ENCODE data around the gene IZUMO2. TPM values are rescaled to one million over a fixed set of nuclear protein-coding genes. Genes with fewer than 3 reads are reported as not detected.
"Not testable (repeated sequence)": the region's sequence is repeated elsewhere in the genome, so short reads cannot be mapped to it uniquely, and the experiment has no call there.

The IZUMO2 gene
- total and polyA plus RNA-seq, 2 experiments from 2014 or later = not detected

DNA sequence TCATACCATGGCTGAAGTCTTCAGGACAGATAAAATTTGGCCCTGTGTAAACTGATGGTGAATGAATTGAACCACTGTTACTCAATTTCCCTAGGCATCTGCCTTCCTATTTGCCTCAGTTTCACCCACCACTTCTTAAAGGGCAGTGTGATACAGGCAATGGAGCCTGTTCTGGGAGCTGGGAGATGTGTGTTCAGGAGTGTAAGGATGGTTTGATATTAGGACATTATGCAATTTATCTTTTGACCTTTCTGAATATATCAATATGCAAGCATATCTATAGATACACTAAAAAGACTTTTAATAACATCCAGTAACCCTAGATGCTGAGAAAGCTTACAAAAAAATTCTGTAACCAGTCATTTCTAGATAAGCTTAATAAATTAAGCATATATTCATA, 14.6 kb downstream of the IZUMO2 start:
- Histone ChIP-seq H3K4me3 (no peak overlapping the region), H4K20me1 (ENCODE audit: insufficient read depth, poor library complexity, severe bottlenecking) (no peaks in the 10 kb centered on the region), H3K9me3 (ENCODE audit: low read depth) (no peaks in the 10 kb centered on the region), H3K4me2 (peak overlapping the region; percentile 87), H3K36me3 (replicated peaks; ENCODE audit: insufficient read depth, low read depth) (no peaks in the 10 kb centered on the region), H3K27ac (no peak overlapping the region), H3K27me3 (no peaks in the 10 kb centered on the region), H2AFZ (no peak overlapping the region), H3K9me2 (replicated peaks; ENCODE audit: insufficient read depth) (no peaks in the 10 kb centered on the region), H3K79me2 (no peaks in the 10 kb centered on the region), H3K4me1 (ENCODE audit: insufficient read depth) (no peaks in the 10 kb centered on the region)
- no peak for TF ChIP-seq EZH2 (IDR thresholded peaks at IDR 0.05; ENCODE audit: borderline replicate concordance)
- TF ChIP-seq EZH2phosphoT487 (IDR thresholded peaks at IDR 0.05; ENCODE audit: low read depth, severe bottlenecking, unreplicated experiment) = no peak
- TF ChIP-seq, protein P1, sequence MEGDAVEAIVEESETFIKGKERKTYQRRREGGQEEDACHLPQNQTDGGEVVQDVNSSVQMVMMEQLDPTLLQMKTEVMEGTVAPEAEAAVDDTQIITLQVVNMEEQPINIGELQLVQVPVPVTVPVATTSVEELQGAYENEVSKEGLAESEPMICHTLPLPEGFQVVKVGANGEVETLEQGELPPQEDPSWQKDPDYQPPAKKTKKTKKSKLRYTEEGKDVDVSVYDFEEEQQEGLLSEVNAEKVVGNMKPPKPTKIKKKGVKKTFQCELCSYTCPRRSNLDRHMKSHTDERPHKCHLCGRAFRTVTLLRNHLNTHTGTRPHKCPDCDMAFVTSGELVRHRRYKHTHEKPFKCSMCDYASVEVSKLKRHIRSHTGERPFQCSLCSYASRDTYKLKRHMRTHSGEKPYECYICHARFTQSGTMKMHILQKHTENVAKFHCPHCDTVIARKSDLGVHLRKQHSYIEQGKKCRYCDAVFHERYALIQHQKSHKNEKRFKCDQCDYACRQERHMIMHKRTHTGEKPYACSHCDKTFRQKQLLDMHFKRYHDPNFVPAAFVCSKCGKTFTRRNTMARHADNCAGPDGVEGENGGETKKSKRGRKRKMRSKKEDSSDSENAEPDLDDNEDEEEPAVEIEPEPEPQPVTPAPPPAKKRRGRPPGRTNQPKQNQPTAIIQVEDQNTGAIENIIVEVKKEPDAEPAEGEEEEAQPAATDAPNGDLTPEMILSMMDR (IDR thresholded peaks at IDR 0.05; ENCODE audit: poor library complexity) = no peak
- no peak for DNase-seq (ENCODE audit: low spot score)

GRCh38 chr19:50147462-50148423, 15.3 kb downstream of the IZUMO2 start:
- H3K9me3 ChIP-seq (ENCODE audit: low read depth) = no peaks in the 10 kb centered on the region
- no peaks in the 10 kb centered on the region for H3K4me1 ChIP-seq (ENCODE audit: insufficient read depth)
- no peaks in the 10 kb centered on the region for H4K20me1 ChIP-seq (ENCODE audit: insufficient read depth, poor library complexity, severe bottlenecking)
- DNase-seq (ENCODE audit: low spot score) = peak; percentile 90
- H3K27ac ChIP-seq = peak overlapping the region; percentile 48
- peak overlapping the region; percentile 87 for H3K4me2 ChIP-seq
- H3K27me3 ChIP-seq = no peaks in the 10 kb centered on the region
- H3K79me2 ChIP-seq = no peaks in the 10 kb centered on the region
- no peaks in the 10 kb centered on the region for H3K36me3 ChIP-seq (replicated peaks; ENCODE audit: insufficient read depth, low read depth)
- no peak for TF ChIP-seq EZH2phosphoT487 (IDR thresholded peaks at IDR 0.05; ENCODE audit: low read depth, severe bottlenecking, unreplicated experiment)
- TF ChIP-seq, protein P1 (IDR thresholded peaks at IDR 0.05; ENCODE audit: poor library complexity) = peak; percentile 74
- no peaks in the 10 kb centered on the region for H3K9me2 ChIP-seq (replicated peaks; ENCODE audit: insufficient read depth)
- peak overlapping the region; percentile 68 for H2AFZ ChIP-seq
- WGBS (ENCODE audit: low lambda C conversion rate, missing lambda C conversion rate) = 4% methylated on average over 42 of the region's 52 CpGs
- H3K4me3 ChIP-seq = peak overlapping the region; percentile 35

DNA sequence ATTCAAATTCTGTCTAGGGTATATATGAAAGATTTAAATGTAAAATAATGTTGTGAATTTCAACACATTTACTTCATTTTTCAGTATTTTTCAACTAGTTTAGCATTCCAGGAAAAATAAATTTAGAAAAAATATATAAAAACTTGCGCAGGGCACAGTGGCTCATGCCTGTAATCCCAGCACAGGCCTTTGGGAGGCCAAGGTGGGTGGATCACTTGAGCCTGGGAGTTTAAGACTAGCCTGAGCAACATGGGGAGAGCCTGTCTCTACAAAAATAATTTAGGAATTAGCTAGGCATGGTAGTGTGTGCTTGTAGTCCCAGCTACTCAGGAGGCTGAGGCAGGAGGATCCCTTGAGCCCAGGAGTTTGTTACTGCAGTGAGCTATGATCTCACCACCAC, 21.2 kb downstream of the IZUMO2 start:
- 88% methylated on average over 1 of the region's 1 CpG for WGBS (ENCODE audit: low lambda C conversion rate, missing lambda C conversion rate)

DNA sequence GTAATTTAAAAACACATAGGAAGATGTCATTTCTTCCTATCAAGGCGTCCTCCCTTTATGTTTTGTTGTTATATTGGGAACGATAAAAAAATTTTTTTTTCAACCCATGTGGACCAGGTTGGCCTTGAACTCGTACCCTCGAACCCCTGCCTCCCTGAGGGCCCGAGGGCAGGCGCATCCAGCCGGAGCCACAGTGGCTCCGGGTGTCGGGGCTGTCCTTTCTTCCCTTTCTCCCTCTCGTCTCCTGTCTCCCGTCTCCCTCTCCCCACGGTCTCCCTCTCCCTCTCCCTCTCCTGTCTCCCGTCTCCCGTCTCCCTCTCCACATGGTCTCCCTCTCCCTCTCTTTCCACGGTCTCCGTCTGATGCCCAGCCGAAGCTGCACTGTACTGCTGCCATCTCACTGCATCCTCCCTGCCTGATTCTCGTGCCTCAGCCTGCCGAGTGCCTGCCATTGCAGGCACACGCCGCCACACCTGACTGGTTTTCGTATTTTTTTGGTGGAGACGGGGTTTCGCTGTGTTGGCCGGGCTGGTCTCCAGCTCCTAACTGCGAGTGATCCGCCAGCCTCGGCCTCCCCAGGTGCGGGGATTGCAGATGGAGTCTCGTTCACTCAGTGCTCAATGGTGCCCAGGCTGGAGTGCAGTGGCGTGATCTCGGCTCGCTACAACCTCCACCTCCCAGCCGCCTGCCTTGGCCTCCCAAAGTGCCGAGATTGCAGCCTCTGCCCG, 22.8 kb downstream of the IZUMO2 start:
- H2AFZ ChIP-seq; H3K27me3 ChIP-seq; H4K20me1 ChIP-seq (ENCODE audit: insufficient read depth, poor library complexity, severe bottlenecking); H3K9me3 ChIP-seq (ENCODE audit: low read depth); DNase-seq (ENCODE audit: low spot score); H3K4me1 ChIP-seq (ENCODE audit: insufficient read depth); H3K79me2 ChIP-seq; H3K27ac ChIP-seq; H3K4me3 ChIP-seq; H3K4me2 ChIP-seq; H3K9me2 ChIP-seq (replicated peaks; ENCODE audit: insufficient read depth); H3K36me3 ChIP-seq (replicated peaks; ENCODE audit: insufficient read depth, low read depth): not testable (repeated sequence)
- 90% methylated on average over 29 of the region's 36 CpGs for WGBS (ENCODE audit: low lambda C conversion rate, missing lambda C conversion rate)

More for the DNA sequence above, 21.2 kb downstream of the IZUMO2 start:
- not testable (repeated sequence) for H3K9me3 ChIP-seq (ENCODE audit: low read depth); H3K9me2 ChIP-seq (replicated peaks; ENCODE audit: insufficient read depth); H3K27ac ChIP-seq; H3K4me1 ChIP-seq (ENCODE audit: insufficient read depth); H3K79me2 ChIP-seq; H3K27me3 ChIP-seq; H3K4me3 ChIP-seq; DNase-seq (ENCODE audit: low spot score); H4K20me1 ChIP-seq (ENCODE audit: insufficient read depth, poor library complexity, severe bottlenecking); H2AFZ ChIP-seq; H3K4me2 ChIP-seq; H3K36me3 ChIP-seq (replicated peaks; ENCODE audit: insufficient read depth, low read depth)

DNA sequence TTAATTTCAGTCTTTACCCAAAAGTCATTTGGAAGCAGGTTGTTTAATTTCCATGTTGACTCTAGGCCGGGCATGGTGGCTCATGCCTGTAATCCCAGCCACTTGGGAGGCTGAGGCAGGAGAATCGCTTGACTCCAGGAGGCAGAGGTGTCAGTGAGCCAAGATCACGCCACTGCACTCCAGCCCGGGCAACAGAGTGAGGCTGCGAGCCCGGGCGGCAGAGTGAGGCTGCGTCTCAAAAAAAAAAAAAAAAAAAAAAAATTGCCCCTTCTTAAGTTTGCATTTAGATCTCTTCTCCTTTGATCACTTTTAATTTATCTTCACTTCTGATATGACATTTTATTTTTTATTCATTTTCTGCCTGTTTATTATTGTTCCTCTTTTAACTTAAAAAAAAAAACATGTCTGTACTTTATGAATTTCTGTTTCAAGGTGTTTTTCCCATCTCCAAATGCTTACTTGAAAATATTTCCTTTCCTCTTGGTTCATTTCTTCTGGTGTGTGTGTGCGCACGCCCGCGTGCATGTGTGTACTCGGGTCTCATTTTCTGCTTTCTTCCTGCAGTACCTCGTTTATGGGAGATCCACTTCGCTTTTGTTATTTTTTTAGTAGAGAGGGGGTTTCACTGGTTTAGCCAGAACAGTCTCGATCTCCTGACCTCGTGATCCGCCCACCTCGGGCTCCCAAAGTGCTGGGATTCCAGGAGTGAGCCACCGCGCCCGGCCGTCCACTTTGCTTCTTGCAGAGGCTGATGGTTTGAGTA, 26.3 kb downstream of the IZUMO2 start:
- Histone ChIP-seq H3K4me2 (peak overlapping the region; percentile 66), H2AFZ (peak overlapping the region; percentile 40)
- H3K4me3 ChIP-seq; DNase-seq (ENCODE audit: low spot score); H3K27me3 ChIP-seq; H3K79me2 ChIP-seq; H3K9me3 ChIP-seq (ENCODE audit: low read depth); H3K36me3 ChIP-seq (replicated peaks; ENCODE audit: insufficient read depth, low read depth); H4K20me1 ChIP-seq (ENCODE audit: insufficient read depth, poor library complexity, severe bottlenecking); H3K4me1 ChIP-seq (ENCODE audit: insufficient read depth); H3K9me2 ChIP-seq (replicated peaks; ENCODE audit: insufficient read depth); H3K27ac ChIP-seq: not testable (repeated sequence)
- 61% methylated on average over 21 of the region's 23 CpGs for WGBS (ENCODE audit: low lambda C conversion rate, missing lambda C conversion rate)

DNA sequence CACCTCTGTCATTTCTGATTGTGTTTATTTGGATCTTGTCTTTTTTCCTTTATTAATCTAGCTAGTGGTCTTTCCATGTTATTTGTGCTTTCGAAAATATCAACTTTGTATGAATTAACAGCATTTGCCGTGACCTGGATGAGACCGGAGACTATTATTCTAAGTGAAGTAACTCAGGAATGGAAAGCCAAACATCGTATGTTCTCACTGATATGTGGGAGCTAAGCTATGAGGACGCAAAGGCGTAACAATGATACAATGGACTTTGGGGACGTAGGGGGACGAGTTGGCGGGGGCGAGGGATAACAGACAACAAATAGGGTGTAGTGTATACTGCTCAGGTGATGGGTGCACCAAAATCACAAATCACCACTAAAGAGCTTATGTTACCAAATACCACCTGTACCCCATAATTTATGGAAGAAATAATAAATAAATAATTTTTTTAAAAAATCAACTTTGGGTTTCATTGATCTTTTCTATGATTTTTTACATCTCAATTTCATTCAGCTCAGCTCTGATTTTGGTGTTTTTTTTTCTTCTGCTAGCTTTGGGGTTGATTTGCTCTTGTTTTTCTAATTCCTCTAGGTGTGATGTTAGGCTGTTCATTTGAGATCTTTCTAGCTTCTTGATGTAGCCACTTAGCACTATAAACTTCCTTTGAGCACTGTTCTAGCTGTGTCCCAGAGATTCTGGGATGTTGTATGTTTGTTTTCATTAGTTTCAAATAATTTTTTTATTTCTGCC, 27.1 kb downstream of the IZUMO2 start:
- H3K4me2 ChIP-seq; H3K9me3 ChIP-seq (ENCODE audit: low read depth); H3K79me2 ChIP-seq; DNase-seq (ENCODE audit: low spot score); H3K4me1 ChIP-seq (ENCODE audit: insufficient read depth); H2AFZ ChIP-seq; H3K9me2 ChIP-seq (replicated peaks; ENCODE audit: insufficient read depth); H3K27me3 ChIP-seq; H3K27ac ChIP-seq; H3K4me3 ChIP-seq; H4K20me1 ChIP-seq (ENCODE audit: insufficient read depth, poor library complexity, severe bottlenecking); H3K36me3 ChIP-seq (replicated peaks; ENCODE audit: insufficient read depth, low read depth): not testable (repeated sequence)
- whole genome bisulfite sequencing (ENCODE audit: low lambda C conversion rate, missing lambda C conversion rate) = 93% methylated on average over 10 of the region's 10 CpGs

Data from hepatocyte (in vitro differentiated cells).